Urinary bladder (tissue), 4 donors: ENCODE data around the gene KIRREL3. TPM values are rescaled to one million over a fixed set of nuclear protein-coding genes. Genes with fewer than 3 reads are reported as not detected.

Experiments used
- DNase-seq: peaks from one replicate; pipeline ENCODE4 v3.0.0-alpha.2; 2015; ENCODE audit errors: extremely low spot score
- H3K27ac ChIP-seq: one replicate; pipeline ENCODE4 v1.5.1; 2013; ENCODE audit warnings: low read depth, mild to moderate bottlenecking, moderate library complexity
- H3K36me3 ChIP-seq: one replicate; pipeline ENCODE4 v1.6.1; 2013; ENCODE audit warnings: mild to moderate bottlenecking, moderate library complexity; ENCODE audit not compliant: insufficient read depth
- H3K4me1 ChIP-seq: one replicate; pipeline ENCODE4 v1.6.1; 2013; ENCODE audit warnings: mild to moderate bottlenecking, moderate library complexity; ENCODE audit not compliant: insufficient read depth
- H3K4me3 ChIP-seq: one replicate; pipeline ENCODE4 v1.5.1; 2013; ENCODE audit warnings: low read depth, low read length
- WGBS: extraction: QIAGEN DNeasy Blood & Tissue Kit; methylation state at CpG from one replicate; pipeline ENCODE4 v1.1.7; 2013; 5-methylcytosine and 5-hydroxymethylcytosine counted together
- polyA plus RNA-seq: library from polyadenylated mRNA; stranded (reverse); fragments of 200-250 nt; gene quantifications from one replicate; pipeline ENCODE4 v1.2.3, GENCODE V29; 2013
- total RNA-seq: library from RNA; depleted of rRNA; stranded (reverse); fragments of >200 nt; gene quantifications from one replicate; pipeline ENCODE4 v1.2.3, GENCODE V29; 2014
- donor health status: healthy with polysubstance abuse.
- donor health status: healthy.

KIRREL3 gene
- total and polyA plus RNA-seq, 2 donors = 0.80 to 1.0 TPM

DNA sequence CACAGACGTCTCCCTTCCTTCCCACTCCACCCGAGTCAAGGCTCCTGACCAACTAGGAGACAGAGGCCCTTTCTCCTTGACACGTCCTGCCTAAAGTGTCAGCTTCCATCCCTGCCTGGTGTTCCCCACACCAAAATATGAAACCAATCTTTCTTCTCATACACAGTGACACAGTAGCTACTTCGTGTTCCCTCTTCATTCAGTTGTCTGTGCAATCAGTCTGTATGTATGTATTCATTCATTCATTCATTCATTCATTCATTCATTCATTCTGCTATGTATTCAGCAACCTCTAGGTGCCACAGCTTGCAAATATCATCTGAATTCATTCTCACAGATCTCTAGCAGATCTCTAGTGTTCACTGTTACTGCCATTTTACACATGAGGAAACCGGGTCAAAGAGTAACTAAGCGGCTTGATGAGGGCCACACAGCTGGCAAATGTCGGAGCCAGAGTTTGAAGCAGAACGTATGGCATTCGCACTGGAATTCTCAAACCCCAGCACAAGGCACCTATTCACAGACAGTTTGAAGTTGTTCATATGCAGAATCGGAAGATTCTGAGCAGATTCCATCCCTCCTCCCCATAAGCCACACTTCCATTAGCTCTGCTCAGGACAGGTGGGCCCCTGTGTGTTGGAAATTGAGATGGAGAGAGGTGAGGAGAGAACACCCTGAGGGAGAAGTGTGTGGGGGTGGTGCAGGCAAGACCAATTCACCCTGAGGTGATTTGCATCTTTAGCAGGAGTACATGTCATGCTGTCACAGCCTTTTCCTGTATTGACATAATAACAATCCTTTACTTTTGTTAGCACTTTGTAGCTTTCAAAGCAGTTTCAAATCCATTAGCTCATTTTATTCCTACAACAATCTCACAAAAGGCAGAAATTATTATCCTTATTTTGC, 369.4 kb downstream of the KIRREL3 start:
- 74% methylated on average over 10 of the region's 10 CpGs for WGBS
- DNase-seq = no peak
- no peak overlapping the region for H3K4me3 ChIP-seq
- H3K27ac ChIP-seq = no peak overlapping the region
- H3K36me3 ChIP-seq = no peaks in the 10 kb centered on the region
- H3K4me1 ChIP-seq = no peaks in the 10 kb centered on the region

DNA sequence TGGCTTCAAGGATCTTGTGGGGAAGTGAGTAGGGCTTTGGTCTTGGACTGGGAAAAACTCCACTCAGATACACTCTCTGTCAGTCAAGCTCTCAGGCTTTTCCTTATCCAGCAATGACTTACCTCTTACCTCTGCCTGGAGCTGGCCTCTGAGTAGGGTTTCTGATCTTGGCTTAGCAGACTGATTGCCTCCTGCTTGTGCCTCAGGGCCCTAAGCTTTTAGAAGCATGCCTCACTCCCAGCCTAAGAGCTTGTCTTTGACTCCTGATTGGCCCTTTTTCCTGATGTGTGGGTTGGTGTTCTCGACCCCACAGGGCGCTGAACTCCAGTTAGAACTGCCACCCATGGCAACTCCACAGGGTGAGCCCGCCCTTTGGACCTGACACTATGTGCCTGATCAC, 370.1 kb downstream of the KIRREL3 start:
- DNase-seq = no peak
- H3K27ac ChIP-seq = no peak overlapping the region
- WGBS = 93% methylated on average over 3 of the region's 3 CpGs
- H3K4me1 ChIP-seq = no peaks in the 10 kb centered on the region
- H3K36me3 ChIP-seq = no peaks in the 10 kb centered on the region
- no peak overlapping the region for H3K4me3 ChIP-seq

DNA sequence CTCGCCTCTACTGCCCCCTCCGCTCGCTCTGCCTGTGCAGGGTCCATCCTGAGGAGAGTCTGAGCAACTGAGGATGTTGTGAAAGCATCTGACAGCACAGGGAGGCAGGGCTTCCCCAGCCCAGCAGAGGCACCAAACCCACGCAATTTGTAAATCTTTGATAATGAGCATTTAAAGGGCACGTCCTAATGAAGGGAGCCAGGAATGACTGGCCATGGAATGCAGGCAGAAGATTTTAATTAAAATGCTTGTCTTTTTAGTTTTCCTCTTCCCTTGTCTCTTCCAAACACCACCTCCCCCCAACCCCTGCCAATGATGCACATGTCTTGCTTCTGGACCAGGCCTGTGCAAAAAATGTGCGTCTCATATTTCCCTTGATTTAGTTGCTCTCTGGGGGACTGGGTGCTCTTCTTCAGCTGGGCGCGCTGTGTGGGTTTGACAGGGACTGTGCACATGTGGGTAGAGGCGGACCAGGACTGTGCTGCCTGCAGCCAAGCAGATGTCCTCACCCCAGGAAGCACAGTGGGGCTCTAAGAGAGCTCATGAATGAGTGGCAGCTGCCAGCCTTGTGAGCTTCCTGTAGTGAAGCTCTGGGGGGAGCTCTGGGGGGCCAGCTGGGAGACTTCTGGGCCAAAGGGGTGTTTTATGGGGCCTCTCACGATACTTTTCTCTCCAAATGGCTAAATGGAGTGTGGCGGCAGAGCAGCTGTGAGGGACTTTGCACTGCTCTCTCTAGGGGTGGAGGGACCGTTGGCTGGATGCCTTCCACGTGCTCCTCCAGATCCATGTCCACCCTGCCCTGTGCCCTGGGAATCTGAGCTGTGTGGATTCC, 371.6 kb downstream of the KIRREL3 start:
- H3K36me3 ChIP-seq = no peaks in the 10 kb centered on the region
- 56% methylated on average over 13 of the region's 13 CpGs for WGBS
- H3K4me1 ChIP-seq = no peaks in the 10 kb centered on the region
- no peak overlapping the region for H3K4me3 ChIP-seq
- DNase-seq = no peak
- no peak overlapping the region for H3K27ac ChIP-seq

DNA sequence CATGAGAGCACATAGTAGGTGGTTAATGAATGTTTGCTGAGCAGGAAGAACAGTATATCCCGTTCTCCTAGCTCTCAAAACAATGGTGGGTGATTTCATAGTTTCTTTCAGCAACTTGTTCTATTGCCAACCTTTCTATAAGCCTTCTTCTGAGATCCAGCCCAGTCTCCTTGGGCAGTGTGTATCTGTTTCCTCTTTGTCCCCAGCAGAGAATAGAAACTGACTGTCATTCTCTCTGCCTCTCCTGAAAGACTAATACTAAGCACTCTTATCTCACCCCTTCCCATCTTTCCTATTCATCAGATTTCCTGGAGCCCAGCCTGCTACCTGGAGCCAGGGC, 372.1 kb downstream of the KIRREL3 start:
- Histone ChIP-seq H3K4me3 (no peak overlapping the region), H3K36me3 (no peaks in the 10 kb centered on the region), H3K27ac (no peak overlapping the region), H3K4me1 (no peaks in the 10 kb centered on the region)
- 58% methylated on average over 1 of the region's 1 CpG for WGBS
- no peak for DNase-seq

DNA sequence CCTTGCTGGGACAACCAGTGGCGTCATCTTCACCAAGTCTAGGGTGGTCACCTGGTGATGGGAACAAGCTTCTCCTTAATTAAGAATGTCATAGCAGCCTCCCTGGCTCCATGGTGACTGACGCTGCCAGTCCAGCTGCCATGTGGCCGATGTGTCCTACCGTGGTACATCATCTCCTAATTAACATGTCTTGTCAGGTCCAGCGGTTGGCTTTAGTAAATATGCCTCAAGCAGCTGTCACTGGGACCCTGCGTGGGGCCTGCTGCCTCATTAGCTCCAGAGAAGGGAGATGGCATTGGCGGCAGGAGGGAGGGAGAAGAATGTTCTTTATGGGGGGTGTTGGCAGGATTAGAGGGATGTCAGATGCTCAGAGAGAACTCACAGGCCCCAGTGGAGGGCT, 373.1 kb downstream of the KIRREL3 start:
- H3K4me3 ChIP-seq = no peak overlapping the region
- no peak for DNase-seq
- H3K27ac ChIP-seq = no peak overlapping the region
- no peaks in the 10 kb centered on the region for H3K4me1 ChIP-seq
- H3K36me3 ChIP-seq = no peaks in the 10 kb centered on the region
- WGBS = 94% methylated on average over 7 of the region's 7 CpGs

DNA sequence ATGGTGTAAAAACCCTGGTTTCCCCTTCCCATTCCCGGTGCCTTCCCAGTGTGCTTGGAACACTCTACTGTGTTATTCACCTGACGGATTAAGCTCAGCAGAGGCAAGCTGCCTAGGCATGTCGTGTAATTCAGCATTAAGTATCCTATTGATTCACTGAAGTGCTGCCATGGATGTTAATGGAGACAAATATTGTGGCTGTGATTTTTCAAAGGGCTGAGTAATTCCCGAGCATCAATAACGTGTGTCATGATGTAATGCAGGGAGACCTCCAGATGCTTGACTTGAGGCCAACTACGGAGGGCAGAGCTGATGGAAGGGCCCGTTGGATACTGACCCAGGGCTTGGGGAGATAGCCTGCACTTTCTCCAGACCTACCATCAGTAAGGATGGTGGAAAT, 376.1 kb downstream of the KIRREL3 start:
- no peaks in the 10 kb centered on the region for H3K36me3 ChIP-seq
- 59% methylated on average over 7 of the region's 7 CpGs for WGBS
- DNase-seq = no peak
- H3K4me3 ChIP-seq = no peak overlapping the region
- no peaks in the 10 kb centered on the region for H3K4me1 ChIP-seq
- no peak overlapping the region for H3K27ac ChIP-seq

DNA sequence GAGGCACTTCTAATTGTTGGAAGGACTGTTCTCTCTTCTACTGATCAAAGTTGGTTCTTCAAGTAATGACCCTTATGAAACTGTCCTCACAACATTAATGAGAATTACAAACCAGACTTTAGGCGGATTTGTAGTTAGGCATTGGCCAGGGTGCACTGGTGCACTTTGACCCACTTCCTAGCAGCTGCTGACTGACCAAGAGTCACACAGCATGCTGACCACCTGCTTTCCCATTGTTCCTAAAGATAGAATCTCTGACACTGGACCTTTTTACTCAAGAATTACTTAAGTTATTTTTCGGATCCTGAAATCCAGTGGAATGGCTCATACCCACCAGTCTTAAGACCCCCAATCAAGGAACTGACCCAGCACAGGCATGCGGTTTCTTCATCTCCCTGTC, 381.1 kb downstream of the KIRREL3 start:
- DNase-seq = no peak
- no peaks in the 10 kb centered on the region for H3K4me1 ChIP-seq
- no peak overlapping the region for H3K27ac ChIP-seq
- H3K36me3 ChIP-seq = no peaks in the 10 kb centered on the region
- 85% methylated on average over 3 of the region's 3 CpGs for WGBS
- no peak overlapping the region for H3K4me3 ChIP-seq

DNA sequence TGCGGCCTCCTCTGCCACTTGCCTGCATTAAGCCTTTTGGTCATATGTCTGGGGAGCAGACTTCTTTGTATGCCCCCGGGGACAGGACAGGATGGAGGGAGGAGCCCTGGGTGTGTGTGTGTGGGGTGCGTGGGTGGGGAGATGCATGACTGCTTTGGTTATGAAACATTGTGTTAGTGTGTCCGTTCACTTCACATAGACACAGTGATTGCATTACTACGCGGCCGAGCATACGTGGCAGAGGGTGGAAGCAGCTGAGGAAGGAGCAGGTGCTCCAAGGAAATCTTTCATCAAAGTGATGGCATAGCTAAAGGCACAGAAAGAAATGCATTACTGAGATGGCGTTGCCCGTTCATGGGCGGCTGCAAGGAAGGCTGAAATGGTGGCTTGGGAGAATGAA, 384.7 kb downstream of the KIRREL3 start:
- H3K27ac ChIP-seq = no peak overlapping the region
- H3K4me3 ChIP-seq = no peak overlapping the region
- WGBS = 88% methylated on average over 11 of the region's 11 CpGs
- no peaks in the 10 kb centered on the region for H3K4me1 ChIP-seq
- no peaks in the 10 kb centered on the region for H3K36me3 ChIP-seq
- no peak for DNase-seq

DNA sequence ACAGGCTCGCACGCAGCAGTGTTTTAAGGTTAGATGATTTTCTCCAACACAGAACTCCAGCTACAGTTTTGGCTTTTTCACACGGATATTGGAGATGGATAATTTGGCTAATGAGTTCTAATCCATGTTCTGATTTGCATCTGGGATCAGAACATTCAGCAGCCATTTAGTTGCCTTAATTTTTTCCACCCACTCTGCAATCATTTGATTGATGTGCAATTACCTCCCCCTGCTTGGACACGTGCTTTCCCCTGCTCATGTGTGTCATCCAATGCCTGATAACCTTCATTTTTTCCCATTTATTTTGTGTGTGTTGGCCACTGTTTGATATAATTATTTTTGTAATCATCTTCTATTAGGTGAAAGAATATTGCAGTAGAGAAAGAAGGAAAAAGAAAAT, 387.3 kb downstream of the KIRREL3 start:
- Histone ChIP-seq H3K4me3 (no peak overlapping the region), H3K27ac (no peak overlapping the region), H3K4me1 (no peaks in the 10 kb centered on the region), H3K36me3 (no peaks in the 10 kb centered on the region)
- DNase-seq = no peak
- 83% methylated on average over 4 of the region's 4 CpGs for WGBS

DNA sequence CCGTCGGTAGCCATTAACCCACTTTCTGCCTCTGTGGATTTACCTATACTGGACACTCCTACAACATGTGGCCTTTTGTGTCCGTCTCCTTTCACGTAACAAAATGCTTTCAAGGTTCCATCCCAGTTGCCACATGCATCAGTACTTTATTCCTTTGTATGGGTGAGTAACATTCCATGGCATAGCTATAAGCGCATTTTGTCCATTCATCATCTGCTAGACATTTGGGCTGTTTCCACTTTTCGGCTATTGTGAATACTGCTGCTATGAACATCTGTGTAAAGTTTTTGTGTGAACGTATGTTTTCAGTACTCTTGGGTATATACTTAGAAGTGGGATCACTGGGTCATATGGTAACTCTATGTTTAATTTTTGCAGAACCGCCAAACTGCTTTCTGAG, 387.9 kb downstream of the KIRREL3 start:
- no peak for DNase-seq
- no peaks in the 10 kb centered on the region for H3K36me3 ChIP-seq
- no peak overlapping the region for H3K27ac ChIP-seq
- WGBS = 82% methylated on average over 8 of the region's 8 CpGs
- H3K4me1 ChIP-seq = no peaks in the 10 kb centered on the region
- no peak overlapping the region for H3K4me3 ChIP-seq

DNA sequence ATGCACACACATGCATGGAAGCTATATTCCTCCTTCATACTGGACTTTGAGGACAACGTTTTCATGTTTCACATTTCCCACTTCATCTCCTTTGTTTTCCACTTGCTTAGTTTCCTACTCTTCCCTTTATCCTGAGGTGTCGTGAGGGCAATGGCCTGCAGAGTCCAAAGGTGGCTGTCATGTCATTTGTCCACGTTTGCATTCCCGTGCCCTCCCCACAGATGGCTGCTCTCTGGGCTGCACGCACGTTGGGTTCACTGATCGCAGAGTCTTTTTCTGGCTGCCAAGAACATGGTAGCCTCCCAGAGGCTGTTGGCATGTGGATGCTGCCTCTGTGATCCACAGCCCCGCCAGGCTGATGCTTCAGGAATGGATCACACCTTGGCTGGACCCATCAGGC, 389.1 kb downstream of the KIRREL3 start:
- Histone ChIP-seq H3K4me1 (no peaks in the 10 kb centered on the region), H3K36me3 (no peaks in the 10 kb centered on the region), H3K27ac (no peak overlapping the region), H3K4me3 (no peak overlapping the region)
- DNase-seq = no peak
- WGBS = 86% methylated on average over 8 of the region's 8 CpGs

DNA sequence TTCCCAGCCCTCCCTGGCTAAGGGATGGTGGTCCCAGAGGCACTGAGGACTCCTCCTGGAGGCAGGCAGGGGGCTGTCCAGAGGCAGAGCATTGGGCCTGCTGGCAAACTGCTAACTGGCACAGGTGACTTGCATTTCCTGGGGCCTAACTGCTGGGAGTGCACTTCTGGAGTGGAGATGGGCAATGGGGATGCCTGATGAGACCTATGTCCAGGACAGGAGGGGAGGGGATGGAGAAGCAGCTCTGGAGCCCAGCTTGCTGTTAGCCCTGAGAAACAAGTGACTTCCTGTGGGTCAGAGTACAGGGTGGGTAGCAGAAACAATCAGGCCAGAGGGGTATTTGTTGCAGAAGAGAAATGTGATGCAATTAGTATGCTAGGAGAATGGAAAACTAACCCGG, 391.9 kb downstream of the KIRREL3 start:
- Histone ChIP-seq H3K36me3 (no peaks in the 10 kb centered on the region), H3K27ac (no peak overlapping the region), H3K4me1 (no peaks in the 10 kb centered on the region), H3K4me3 (no peak overlapping the region)
- WGBS = 73% methylated on average over 1 of the region's 1 CpG
- DNase-seq = no peak

DNA sequence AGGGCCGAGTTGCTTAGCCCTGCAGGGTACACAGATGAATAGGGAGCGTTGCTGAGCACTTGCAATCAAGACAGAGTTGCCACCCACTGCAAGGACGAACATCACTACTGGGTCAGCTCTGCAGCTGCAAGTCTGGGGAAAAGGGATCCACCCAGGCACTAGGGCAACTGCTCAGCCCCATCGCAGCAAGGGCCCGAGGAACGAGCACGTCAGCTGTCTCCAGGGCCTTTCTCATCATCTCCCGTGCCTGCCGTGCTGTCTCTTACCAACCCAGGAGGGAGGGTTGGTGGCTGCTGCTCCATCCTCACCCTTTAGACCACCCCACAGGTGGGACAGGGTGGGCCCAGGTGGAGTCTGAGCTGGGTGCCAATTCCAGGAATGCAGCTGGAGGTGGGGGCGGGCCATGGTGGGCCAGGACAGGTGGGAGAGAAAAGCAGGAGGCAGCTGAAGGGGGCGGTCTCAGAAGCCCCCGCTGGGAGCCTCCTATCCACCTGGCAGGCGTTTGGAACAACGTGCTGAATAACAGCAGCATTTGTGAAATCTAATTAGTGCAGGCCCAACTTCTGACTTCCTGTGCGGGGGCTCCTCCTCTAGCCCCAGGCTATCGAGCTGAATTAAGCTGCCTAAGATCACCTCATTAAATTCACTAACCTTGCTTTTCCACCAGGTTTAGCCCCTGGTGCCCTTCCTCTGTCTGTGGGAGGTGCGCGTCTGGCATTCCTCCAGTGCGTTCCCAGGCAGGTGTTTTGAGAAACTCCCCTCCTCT, 392.6 kb downstream of the KIRREL3 start:
- Histone ChIP-seq H3K4me3 (no peak overlapping the region), H3K4me1 (no peaks in the 10 kb centered on the region), H3K27ac (no peak overlapping the region), H3K36me3 (no peaks in the 10 kb centered on the region)
- no peak for DNase-seq
- 61% methylated on average over 19 of the region's 19 CpGs for WGBS
